Superior temporal gyrus (tissue), 1 donor: Measurements from ENCODE around the gene NBL1.

ENCODE experiments used
- DNase-seq: peaks from one replicate; pipeline ENCODE4 v3.0.0-alpha.2; 2016; ENCODE audit errors: extremely low spot score

The NBL1 gene

GRCh38 chr1:19703280-19703679 lies 59.2 kb downstream of the NBL1 start:
- no peak for DNase-seq

GRCh38 chr1:19704247-19705113 lies 60.4 kb downstream of the NBL1 start:
- DNase-seq, result peak; percentile 82

GRCh38 chr1:19705464-19705863 lies 61.4 kb downstream of the NBL1 start:
- DNase-seq, result no peak

GRCh38 chr1:19706136-19706535 lies 62.0 kb downstream of the NBL1 start:
- DNase-seq, result no peak
